ENCODE data around the gene PRR12. TPM values are rescaled to one million over a fixed set of nuclear protein-coding genes. Genes with fewer than 3 reads are reported as not detected.
A peak's percentile ranks its signal among the peaks of the same experiment; 100 is the strongest.

Gene PRR12
- total RNA-seq, 1 donor from 2014 or later = 15.9 TPM

GRCh38 chr19:49657493-49658138, 66.6 kb downstream of the PRR12 start:
- no peak for DNase-seq (ENCODE audit: low spot score)
- intact Hi-C loops (cut with DNase I) = no loop called here

- intact Hi-C loops (cut with DNase I) = no loop called here
Measured at GRCh38 chr19:49658139-49658517, 67.1 kb downstream of the PRR12 start.

GRCh38 chr19:49658566-49659442, 67.8 kb downstream of the PRR12 start:
- intact Hi-C loops (cut with DNase I) = no loop called here
- no peak for DNase-seq (ENCODE audit: low spot score)

More at GRCh38 chr19:49658139-49658517, 67.1 kb downstream of the PRR12 start:
- no peak for DNase-seq (ENCODE audit: low spot score)

- no peak for DNase-seq (ENCODE audit: low spot score)
- intact Hi-C loops (cut with DNase I) = no loop called here
Measured at GRCh38 chr19:49660338-49660961, 69.5 kb downstream of the PRR12 start.

GRCh38 chr19:49662011-49662410, 71.0 kb downstream of the PRR12 start:
- no peak for DNase-seq (ENCODE audit: low spot score)
- intact Hi-C loops (cut with DNase I) = no loop called here

DNA sequence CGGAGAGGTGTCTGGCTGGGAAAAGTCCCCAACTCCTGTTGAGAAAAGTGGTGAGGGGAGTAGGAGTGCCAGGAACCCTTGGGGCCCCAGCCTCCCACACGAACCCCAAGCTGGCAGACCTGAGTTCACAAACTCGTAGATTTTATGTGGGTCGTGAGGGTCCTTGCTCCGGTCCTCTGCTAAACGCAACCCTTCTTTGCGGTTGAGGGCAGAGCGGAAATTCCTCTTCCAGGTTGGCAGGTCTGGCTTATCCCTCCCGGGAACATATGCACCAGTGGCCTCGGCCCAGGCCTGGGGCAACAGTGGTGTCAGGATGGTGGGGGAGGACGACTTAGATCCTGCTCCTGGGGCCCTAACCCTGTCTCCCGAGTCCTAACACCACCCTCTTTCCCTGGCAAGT, 72.2 kb downstream of the PRR12 start:
- no peak for DNase-seq (ENCODE audit: low spot score)
- intact Hi-C loops (cut with DNase I) = no loop called here

- intact Hi-C loops (cut with DNase I) = loop anchor here (2.0 kb wide), 1 partner anchor 22 kb away; the partner anchor contains the start of gene SCAF1
- peak; percentile 96 for DNase-seq (ENCODE audit: low spot score)
Measured at GRCh38 chr19:49664171-49665035, 73.4 kb downstream of the PRR12 start.

DNA sequence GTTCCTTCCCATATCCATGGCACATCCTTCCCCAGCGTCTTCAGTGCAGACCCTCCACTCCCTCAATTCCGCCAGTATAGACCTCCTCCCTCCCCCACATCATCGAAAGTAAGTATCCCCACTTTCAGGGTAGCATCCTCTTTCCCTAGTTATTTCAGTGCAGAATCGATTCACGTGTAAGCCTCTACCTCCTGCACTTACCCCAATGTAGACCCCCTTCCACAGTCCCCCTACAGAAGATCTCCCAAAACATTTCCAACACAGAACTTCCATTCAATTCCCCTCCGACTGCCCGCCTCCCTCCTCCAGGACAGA, 74.0 kb downstream of the PRR12 start:
- DNase-seq (ENCODE audit: low spot score) = no peak
- intact Hi-C loops (cut with DNase I) = loop anchor here (2.0 kb wide), 1 partner anchor 22 kb away; the partner anchor contains the start of gene SCAF1

- DNase-seq (ENCODE audit: low spot score) = peak; percentile 99
- intact Hi-C loops (cut with DNase I) = loop anchor here (2.0 kb wide), 1 partner anchor 23 kb away; the partner anchor contains the start of gene SCAF1
Measured at GRCh38 chr19:49665351-49666119, 74.6 kb downstream of the PRR12 start, which contains the start of the genes BCL2L12 and IRF3. Gene BCL2L12, plus strand, starts transcription at chr19:49665933. Its CDS starts 760 bp downstream, at chr19:49666693. Gene IRF3, minus strand, starts transcription at chr19:49665857. Its CDS starts 1,019 bp downstream, at chr19:49664838.

DNA sequence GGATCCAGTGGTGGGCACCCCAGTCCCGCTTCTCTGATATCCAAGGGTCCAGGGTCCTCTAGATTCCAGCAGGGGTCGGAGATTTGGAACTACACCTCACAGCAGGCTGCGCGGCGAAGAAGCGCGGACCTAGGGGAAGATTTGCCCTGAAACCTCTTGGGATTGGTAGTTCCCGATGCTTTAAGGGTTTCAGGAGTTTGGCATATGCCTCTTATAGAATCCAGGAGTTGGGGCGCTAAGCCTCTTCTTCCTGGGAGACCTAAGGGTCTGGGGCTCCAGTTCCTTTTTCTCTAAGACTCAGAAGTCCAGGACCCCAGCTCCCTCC, 75.1 kb downstream of the PRR12 start:
- intact Hi-C loops (cut with DNase I) = no loop called here
- DNase-seq (ENCODE audit: low spot score) = no peak

- no peak for DNase-seq (ENCODE audit: low spot score)
- intact Hi-C loops (cut with DNase I) = no loop called here
Measured at GRCh38 chr19:49667473-49667872, 76.5 kb downstream of the PRR12 start.

DNA sequence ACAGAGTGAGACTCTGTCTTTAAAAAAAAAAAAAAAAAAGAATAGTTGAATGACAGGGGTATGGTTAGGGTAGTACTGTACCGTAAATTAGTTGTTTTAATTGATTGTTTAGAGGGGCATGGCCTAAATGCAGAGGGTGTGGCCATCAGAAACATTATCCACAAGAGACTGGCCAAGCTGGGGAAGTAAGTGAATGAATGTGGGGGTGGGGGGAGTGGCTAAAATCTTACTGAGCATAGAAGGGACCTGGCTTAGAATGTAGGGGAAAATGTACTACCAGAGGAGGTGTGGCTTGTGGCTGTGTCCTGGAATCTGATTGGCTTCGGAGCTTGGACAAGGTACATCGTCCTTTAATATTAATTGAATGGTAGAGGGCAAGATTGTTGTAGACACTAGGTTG, 78.5 kb downstream of the PRR12 start:
- intact Hi-C loops (cut with DNase I) = no loop called here
- no peak for DNase-seq (ENCODE audit: low spot score)

GRCh38 chr19:49672131-49672919, 81.3 kb downstream of the PRR12 start:
- intact Hi-C loops (cut with DNase I) = no loop called here
- peak; percentile 91 for DNase-seq (ENCODE audit: low spot score)

Other genes with a start within 250 kb of the PRR12 start
- 39.9 TPM for gene TEAD2, start 228.8 kb upstream of the PRR12 start, total RNA-seq
- gene DKKL1, start 227.3 kb upstream of the PRR12 start, total RNA-seq = not detected
- not detected for gene KASH5, start 202.9 kb upstream of the PRR12 start, total RNA-seq
- not detected for gene PTH2, start 167.7 kb upstream of the PRR12 start, total RNA-seq
- gene GFY, start 165.8 kb upstream of the PRR12 start, total RNA-seq = not detected
- 1.6 TPM for gene SLC17A7, start 149.7 kb upstream of the PRR12 start, total RNA-seq
- 24.2 TPM for gene PIH1D1, start 139.4 kb upstream of the PRR12 start, total RNA-seq
- gene ALDH16A1, start 138.0 kb upstream of the PRR12 start, total RNA-seq = 7.7 TPM
- gene FLT3LG, start 117.0 kb upstream of the PRR12 start, total RNA-seq = 3.8 TPM
- gene RPL13A, start 103.6 kb upstream of the PRR12 start, total RNA-seq = 1,030 TPM
- gene RPS11, start 94.7 kb upstream of the PRR12 start, total RNA-seq = 729 TPM
- gene FCGRT, start 78.5 kb upstream of the PRR12 start, total RNA-seq = 50.6 TPM
- gene RCN3, start 63.2 kb upstream of the PRR12 start, total RNA-seq = 14.0 TPM
- gene NOSIP, start 10.6 kb upstream of the PRR12 start, total RNA-seq = 34.5 TPM
- gene PRRG2, start 9.9 kb upstream of the PRR12 start, total RNA-seq = 0.40 TPM
- 171 TPM for gene RRAS, start 49.0 kb downstream of the PRR12 start, total RNA-seq
- gene SCAF1, start 51.0 kb downstream of the PRR12 start, total RNA-seq = 53.1 TPM
- 33.7 TPM for gene IRF3, start 74.7 kb downstream of the PRR12 start, total RNA-seq
- gene BCL2L12, start 74.8 kb downstream of the PRR12 start, total RNA-seq = 8.9 TPM
- gene PRMT1, start 86.1 kb downstream of the PRR12 start, total RNA-seq = 124 TPM
- 0.19 TPM for gene ADM5, start 98.4 kb downstream of the PRR12 start, total RNA-seq
- gene CPT1C, start 99.9 kb downstream of the PRR12 start, total RNA-seq = 3.1 TPM
- 0.24 TPM for gene TSKS, start 172.1 kb downstream of the PRR12 start, total RNA-seq
- 63.9 TPM for gene AP2A1, start 175.8 kb downstream of the PRR12 start, total RNA-seq
- 13.7 TPM for gene FUZ, start 222.1 kb downstream of the PRR12 start, total RNA-seq
- gene MED25, start 227.1 kb downstream of the PRR12 start, total RNA-seq = 33.0 TPM